HG03521 (cell line): ENCODE results near the gene DACH1.

Source experiments
- ATAC-seq: cut with Tn5 transposase; IDR thresholded peaks from one replicate; pipeline ENCODE4 v1.9.1; 2021; ENCODE audit warnings: mild to moderate bottlenecking, moderate library complexity; ENCODE audit not compliant: unreplicated experiment

The DACH1 gene

DNA sequence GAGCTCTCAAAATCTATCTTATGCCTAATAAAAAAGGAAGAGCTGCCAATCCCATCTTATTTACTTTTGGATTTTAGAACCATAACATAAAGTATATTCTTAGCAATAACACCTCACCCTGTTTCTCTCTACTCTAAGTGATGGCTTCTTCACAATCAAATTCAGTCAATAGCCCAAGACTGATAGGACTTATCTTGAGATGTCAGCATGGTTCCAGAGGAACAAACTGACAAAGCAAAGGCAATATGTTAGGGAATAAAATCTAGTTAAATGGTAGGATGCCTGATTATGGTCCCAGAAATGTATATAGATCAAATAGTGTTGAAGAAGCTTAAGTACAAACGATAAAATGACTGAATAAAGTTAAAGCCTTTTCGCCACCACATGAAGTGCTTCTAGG, 36.3 kb downstream of the DACH1 start:
- no peak for ATAC-seq

DNA sequence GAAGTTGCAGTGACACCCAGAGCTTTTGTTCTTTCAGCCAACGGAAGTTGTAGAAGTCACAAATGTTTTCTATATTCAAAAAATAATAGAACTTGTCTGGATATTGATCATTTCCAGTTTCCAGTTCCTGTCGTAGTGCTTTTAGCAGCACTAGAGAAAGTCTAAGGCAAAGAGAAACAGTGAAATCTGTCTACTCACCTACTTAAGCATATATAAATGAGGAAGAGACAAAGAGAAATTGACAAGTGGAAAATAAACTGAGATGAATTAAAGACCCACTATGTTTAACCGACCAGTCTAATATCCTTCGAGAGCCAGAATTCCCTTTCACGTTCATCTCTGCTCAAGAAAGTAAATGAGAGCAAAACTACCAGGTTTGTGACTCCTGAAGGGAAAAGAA, 36.7 kb downstream of the DACH1 start:
- no peak for ATAC-seq

DNA sequence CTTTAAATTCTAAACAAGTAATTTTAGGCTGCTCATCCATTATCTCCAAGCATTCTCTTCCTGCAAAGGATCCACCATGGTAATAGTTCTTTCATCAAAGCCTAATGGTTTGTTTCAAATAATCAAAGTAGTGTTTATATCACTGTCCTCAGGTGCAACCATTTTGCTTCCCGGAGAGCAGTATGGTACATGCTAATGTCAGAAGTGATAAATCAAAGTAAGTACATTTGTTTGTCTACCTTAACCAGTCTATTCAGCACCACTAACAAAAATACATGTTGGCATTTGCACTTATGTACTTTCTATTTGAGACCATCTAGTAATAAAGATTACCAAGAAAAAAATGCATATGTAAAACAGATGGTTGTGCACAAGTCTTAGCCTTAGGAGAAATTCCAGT, 37.5 kb downstream of the DACH1 start:
- ATAC-seq, result no peak

DNA sequence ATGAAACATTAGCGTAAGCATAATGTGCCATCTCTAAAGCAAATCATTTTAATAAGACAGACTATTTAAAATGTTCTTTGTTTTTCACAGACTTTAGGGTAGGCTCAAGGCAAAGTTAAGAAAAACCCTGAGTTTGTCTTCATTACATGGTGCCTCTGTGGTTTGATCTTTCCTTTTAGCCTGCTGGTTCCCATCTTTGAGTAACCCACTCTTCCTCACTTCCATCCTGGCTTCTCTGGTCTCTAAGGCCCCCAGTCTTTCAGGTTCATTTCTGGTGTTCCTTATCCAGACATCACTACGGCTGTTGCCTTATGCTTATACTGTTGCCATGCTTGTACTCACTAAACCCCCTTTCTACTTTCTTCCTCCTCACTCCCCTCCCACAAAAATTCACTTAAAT, 38.4 kb downstream of the DACH1 start:
- no peak for ATAC-seq

DNA sequence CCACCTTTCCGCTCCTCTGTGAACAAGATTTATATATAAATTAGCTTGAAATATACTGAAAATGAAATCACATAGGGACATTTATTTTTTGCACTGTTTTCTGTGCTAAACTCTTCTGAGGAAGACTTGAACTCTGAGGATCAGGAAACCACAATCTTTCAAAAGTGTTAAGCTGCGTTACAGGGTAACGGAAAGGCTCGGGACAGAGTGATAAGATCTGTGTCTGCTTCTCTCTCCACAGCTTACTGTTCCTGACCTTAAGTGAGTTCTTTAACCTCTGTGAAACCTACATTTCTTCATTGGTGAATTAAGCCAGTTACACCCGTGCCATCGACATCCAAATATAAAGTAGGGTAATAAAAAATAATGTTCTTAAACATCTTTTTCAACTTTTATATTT, 38.9 kb downstream of the DACH1 start:
- ATAC-seq, result no peak

DNA sequence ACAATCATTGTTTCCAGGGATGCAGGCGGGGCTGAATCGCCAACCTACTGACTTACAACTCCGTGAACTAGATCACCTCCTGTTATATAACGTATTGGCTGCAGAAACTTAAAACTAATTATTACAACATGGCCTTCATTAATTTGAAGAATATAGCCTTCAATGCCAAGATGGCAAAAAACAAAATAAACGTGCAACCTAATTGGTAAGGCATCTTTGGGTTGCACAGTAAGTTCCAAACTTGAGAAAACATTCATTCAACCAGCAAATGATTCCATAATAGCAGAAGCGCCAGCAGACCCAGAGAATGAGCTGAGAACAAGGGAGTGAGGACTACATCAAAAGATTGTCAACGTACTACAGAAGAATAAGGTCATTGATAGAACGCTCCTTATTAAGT, 39.8 kb downstream of the DACH1 start:
- no peak for ATAC-seq

DNA sequence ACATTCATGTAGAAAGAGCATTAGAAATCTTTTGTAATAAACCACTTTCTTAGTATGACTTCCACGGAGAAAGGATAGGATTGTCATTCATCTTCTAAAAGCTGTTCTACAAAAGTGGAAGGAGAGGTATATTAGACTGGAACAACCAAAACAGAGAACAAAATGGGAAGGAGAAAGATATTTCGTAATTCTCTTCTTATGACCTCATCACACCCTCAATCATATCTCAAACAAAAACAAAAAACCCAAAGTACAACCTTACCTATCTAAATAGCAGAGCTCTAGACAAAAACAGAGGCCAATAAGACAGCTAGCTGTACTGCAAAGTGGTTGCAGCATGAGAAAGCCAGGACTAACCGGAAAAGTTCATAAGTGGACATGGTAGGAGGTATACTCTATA, 46.3 kb downstream of the DACH1 start:
- ATAC-seq, result no peak

DNA sequence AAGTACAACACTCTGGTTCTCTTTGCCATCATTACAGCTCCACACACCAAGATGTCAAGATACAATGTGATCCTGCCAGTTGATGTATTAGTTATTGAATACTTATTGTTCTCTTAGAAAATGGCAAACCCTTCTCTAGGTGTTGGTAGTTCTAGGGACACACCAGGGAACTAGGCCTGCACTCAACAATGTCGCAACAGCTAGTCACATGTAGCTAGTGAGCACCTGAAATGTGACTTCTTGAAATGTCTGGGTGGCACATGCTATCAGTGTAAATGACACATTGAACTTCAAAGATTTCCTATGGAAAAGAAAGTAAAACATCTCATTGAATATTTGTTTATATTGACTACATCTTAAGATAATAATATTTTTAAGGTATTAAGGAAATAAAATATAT, 49.7 kb downstream of the DACH1 start:
- no peak for ATAC-seq

DNA sequence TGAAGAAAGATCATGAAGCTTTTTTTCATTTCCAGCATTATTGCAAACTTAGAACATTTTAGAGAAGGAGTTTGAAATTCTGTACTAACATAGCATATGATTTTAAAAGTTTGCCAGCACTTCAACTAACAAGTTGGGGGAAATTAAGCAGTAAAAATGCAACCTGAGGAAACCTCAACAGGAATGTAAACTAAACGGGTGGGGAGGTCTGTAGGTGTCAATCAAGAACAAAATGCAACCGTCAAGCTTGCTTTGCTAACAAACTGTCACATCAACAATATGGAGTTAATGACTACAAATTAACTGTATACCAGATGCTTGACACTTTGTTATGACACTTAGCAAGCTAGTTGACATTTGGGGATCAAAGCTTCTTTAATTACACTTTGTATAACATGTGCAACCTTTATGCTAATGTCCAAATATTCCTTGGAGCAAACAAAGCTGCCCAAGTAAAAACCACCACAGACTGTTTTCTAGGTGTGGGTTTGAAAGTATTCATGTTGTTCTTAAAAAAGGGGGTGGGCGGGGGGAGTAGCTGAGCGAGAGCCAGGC, 52.1 kb downstream of the DACH1 start:
- no peak for ATAC-seq

DNA sequence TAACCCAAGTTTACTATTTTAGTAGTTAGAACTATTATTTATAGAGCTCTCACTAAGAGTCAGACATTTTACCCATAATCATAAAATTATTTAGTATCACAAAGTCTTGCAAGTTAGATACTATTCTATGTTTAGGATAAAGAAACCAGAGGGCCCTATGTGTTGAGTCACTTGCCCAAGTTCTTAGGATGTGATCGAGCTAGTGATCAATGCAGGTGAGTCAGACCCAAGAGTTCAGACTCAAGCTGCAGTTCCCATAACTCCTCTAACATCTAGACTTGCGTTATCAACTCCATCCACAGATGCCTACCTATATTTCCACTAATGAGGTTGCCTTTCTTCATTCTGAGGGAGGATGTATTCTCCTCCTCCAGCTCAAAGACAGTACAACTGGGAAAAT, 53.8 kb downstream of the DACH1 start:
- ATAC-seq, result no peak

DNA sequence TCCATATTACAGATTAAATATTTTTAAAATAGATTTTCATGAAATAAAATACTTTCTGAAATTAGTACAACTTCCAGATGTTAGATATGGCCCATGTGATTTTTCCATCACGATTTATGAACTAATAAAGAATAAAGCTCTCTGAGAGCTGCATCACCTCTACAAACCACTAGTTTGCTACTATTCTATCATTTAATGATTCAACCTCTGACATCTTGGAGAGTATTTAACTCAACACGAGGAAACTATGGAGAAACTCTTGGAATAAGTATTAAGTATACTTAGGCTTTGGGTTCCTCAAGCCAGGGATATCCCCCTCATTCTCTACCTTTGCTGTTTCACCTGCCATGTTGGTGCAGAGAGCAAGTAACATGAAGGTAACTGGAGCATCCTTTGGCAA, 55.7 kb downstream of the DACH1 start:
- ATAC-seq, result no peak

DNA sequence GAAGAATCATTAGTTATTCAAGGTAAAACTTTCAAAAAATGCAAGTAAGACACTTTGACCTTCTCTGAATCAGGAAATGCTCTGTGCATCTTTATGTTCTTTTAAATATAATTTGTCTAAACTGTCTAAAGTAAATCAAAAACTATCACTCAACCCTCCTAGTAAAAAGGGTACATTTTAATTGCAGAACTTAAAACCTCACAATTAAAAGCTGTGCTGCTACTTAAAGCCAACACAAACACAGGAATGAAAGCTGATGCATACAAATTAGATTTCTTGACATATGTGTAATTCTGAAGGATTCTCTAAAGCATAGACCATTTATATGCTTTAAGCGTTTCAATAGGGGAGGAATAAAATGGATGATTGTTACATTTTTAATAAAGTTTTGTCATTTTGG, 58.3 kb downstream of the DACH1 start:
- no peak for ATAC-seq

DNA sequence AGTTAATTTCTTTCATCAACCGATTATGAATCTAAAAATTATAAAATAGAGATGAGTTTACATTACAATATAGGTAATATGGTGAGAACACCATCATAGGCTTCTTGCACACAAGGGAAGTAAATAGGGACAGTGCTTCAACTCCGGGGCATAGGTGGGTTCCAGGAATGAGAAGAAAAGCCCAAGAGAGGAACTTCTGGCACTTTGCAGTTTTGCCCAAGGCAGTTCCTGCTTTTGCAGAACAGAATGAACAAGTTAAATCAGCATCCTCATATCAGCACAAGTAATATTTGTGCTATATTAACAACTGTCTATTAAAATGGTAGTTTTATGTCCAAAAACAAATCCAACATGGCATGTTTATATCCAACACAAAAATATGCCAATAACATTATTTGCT, 60.1 kb downstream of the DACH1 start:
- ATAC-seq, result no peak

DNA sequence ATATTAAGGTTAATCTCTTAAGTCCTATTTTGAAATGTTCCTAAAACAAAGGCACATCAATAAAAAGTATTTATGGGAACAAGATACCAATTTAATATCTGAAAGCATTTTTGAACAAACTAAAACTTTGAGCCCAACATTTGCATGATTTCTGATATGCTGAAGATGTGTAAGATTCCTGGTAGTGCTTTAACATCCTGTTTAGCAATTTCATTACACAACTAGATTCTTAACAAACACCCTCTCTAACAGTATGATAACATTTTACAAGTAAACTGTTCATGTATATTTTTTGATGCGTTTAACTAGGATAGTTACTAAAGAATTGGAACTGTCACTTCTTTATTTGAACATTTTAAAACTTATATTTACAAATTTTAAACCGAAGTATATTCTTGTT, 63.9 kb downstream of the DACH1 start:
- ATAC-seq, result no peak

DNA sequence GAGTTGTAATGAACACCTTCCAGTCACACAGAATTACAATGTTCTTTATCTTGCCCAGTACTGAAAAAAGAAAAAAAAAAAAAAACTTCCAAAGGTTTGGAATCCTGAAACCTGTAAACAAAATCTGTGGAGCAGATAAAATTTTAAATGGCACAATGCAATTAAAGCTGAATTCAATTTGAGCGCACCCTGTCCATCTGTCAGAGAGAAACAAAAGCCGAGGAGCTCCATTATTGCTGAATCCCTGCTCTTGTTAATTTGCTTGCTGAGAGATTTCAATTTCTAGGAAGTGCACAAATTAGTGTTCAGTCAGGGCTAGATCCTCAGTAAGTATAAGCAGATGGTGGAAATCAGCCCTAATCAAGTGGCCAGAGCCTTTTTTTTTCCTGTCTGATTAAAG, 65.2 kb downstream of the DACH1 start:
- ATAC-seq, result no peak

DNA sequence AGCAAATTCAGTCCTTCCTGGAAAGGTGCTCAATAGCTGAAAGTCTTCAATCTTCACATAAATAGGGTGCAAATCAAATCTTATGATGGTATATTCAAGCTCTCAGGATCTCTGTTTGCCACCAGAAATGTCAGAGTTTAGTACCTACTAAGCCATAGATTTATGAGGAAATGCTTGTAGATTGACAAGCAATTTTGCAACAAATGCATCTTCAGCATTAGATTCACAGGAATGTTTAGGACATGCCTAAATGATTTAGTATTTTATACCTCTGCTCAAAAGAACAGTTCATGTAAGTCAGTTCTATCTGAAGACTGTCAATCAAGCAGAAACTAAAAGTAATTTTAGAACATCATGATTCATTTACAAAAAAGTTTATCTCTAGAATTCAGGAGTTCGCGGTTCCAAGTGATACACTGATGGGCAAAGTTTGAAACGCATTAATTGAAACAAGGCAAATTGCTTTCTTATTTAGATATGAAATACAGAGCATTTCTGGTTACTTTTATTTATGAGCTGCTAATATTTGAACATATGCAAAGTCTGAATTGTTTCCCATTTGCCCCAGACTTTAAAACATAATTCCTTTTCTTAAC, 65.7 kb downstream of the DACH1 start:
- no peak for ATAC-seq

DNA sequence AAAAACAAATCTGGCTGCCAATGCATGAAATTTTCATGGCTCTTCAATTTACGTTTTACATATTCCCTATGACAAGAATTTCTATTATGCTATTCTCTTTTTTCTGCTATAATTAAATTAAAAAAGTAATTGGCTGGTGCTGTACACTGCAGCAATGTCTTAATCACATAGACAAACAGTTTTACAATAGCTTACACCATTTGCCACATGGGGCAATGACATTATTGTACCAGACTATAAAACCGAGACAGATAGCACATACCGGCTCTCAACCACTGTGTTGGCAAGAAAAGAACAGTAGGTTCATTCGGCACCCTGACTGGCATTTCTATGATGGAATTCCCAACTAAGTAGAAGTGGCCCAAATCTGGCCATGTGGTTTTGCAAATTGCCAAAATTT, 67.7 kb downstream of the DACH1 start:
- ATAC-seq, result no peak

DNA sequence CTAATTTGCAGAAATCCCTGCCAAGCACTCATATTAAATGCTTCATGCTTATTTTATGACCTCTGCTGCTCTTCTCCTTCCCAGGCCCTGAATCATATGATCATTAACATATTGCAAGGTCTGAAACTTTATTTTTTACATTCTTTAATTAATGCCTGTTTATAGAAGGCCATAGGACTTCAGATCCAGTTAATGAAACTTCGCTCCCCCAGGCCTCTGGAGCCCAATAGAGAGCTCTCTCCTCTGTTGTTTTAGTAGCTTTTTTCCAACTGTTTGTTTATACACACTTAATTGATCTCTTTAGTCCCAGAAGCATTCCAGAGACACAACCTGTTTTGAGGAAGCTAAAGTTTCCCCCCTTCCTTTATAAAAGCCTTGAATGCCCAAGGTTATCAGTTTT, 68.3 kb downstream of the DACH1 start:
- no peak for ATAC-seq

DNA sequence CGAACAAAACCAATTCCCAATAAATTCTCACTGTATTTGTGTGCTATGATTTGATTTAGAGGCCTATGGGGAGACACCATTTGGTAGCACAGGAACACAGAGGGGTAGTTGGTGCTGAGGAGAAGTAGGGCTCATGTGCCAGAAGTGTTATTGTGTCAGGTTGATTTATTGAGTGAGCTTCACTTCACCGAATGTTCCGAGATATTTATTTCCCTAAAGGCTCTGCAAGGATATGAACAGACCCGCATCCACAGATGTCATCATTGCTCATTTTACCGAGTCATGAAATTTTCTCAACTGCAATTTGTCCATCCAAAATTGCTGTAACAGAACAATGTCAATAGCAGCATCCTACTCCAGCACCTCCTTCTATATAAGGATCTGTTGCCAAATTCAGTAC, 69.5 kb downstream of the DACH1 start:
- no peak for ATAC-seq

DNA sequence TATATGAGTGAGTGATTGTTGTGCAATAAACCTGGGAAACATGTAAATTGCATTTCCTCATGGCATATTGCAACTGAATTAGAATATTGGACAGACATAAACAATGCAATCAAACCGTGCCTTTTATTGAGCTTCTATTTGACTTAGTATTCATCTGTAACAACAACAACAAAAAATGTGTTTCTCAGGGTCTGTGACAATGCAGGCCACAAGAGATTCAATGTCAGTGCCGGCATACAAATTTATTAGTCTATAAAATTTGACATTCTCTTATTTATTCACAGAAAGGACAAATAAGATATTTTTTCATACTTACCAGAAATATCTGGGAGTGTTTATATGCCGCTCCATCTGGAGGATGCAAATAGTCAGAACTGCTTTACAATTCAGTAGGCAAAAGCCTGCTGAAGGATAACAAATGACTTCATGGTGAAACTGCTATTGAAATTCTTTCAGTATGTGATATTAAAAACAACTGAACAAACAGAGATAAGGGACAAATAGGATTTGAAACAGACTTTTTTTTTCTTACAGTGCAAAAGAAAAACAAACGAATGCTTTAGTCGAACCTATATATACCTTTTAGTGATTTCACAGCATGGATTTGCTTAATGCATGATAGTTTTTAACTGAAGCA, 77.2 kb downstream of the DACH1 start:
- ATAC-seq, result no peak

DNA sequence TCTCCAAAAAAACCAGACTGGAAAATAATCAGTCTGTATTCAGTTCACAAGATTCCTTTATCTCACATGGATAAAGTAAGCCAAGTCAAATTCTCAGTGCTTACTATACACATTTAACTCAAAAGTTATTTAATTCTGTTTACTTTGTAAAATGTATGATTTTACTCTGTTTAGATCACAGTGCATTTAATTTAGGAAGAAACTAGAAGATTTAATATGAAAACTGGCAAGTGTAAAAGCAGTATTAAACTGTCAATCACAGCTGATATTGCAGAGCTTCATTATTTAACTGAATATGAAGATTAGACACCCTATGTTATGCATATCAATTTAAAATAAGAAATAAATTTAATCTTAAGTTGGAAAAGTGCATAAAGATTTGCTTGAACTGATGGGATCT, 78.0 kb downstream of the DACH1 start:
- ATAC-seq, result no peak

DNA sequence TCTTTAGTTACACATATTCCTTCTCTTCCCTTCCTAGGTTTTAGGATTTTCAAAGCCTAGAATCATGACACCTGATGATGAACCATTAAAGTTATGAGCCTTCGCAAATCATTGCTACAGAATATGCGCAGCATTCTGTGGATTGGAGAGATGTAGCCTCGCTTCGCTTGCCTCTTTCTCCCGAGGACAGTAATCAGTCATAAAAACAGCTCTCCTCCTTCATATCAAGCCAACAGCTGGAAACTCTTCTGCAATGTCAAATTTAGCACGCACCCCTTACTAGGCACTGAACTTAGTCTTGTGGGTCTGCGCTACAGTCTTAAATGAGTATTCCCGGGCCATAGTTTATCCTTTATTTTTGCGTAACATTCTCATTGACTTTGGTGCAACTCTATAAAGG, 79.6 kb downstream of the DACH1 start:
- ATAC-seq, result no peak

DNA sequence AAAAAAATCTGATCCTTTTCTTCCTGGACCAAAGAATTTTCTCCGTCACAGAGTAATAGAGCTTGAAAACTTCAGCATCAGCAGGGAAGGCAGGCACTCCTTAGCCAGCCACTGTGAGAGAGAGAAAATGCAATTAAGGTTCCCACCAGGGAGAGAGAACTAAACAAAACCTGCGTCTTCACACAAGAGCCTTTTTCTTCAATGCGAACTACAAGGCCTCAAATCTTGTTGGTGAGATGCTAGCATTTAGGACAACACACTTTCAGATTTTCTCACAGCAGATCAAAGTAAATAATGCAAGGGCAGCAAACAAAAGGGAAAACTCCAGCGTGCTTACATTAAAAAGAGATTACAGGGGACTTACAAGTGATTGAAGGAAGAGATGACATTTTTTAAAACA, 80.1 kb downstream of the DACH1 start:
- no peak for ATAC-seq
